Gastrocnemius medialis (tissue), 4 donors: ENCODE results near the gene TMEM267. TPM values are rescaled to one million over a fixed set of nuclear protein-coding genes. Genes with fewer than 3 reads are reported as not detected.
"Not testable (repeated sequence)": the region's sequence is repeated elsewhere in the genome, so short reads cannot be mapped to it uniquely, and the experiment has no call there.

Experiments
- ATAC-seq, 2 donors: fragments of 150-250 bp; one replicate each; pipeline ENCODE4 v1.9.1; 2016
- DNase-seq, 2 donors: peaks; one replicate each; pipeline ENCODE4 v3.0.0-alpha.2; 2019
- H3K27ac ChIP-seq, 4 donors: fragments of 200-600 bp; sonication (generic); 1 replicate in 1 of 4; 2 replicates in 3 of 4; pipeline ENCODE4 v1.5.1; 2016 to 2018; ENCODE audit warnings: mild to moderate bottlenecking in 2 of 4, moderate library complexity in 1 of 4
- H3K27me3 ChIP-seq, 3 donors: fragments of 200-600 bp; sonication (generic) in 2 of 3; 1 replicate in 1 of 3; 2 replicates in 2 of 3; pipeline versions ENCODE4 v1.5.1 to v1.6.0; 2016 to 2019; ENCODE audit warnings: mild to moderate bottlenecking in 1 of 3, moderate library complexity in 1 of 3
- H3K36me3 ChIP-seq, 2 donors: fragments of 200-600 bp; sonication (generic) in 1 of 2; one replicate each; pipeline ENCODE4 v1.5.1; 2017 to 2018
- H3K4me1 ChIP-seq, 2 donors: fragments of 200-600 bp; sonication (generic) in 1 of 2; one replicate each; pipeline ENCODE4 v1.5.1; 2016 to 2017; ENCODE audit warnings: mild to moderate bottlenecking in 2 of 2
- H3K4me3 ChIP-seq, 4 donors: fragments of 200-600 bp; sonication (generic) in 3 of 4; 1 replicate in 1 of 4; 2 replicates in 3 of 4; pipeline ENCODE4 v1.5.1; 2016 to 2019; ENCODE audit warnings: mild to moderate bottlenecking in 2 of 4
- H3K9me3 ChIP-seq, 3 donors: fragments of 200-600 bp; sonication (generic) in 2 of 3; 1 replicate in 1 of 3; 2 replicates in 2 of 3; pipeline ENCODE4 v1.5.1; 2016 to 2019
- POLR2A ChIP-seq, 2 donors: fragments of 450-650 bp; IDR thresholded peaks; one replicate each; pipeline ENCODE4 v1.6.1; 2017; ENCODE audit warnings: antibody characterized with exemption in 2 of 2, mild to moderate bottlenecking in 2 of 2, moderate library complexity in 2 of 2
- in situ Hi-C, 4 donors: fragments of 200-750 bp; cut with MboI; loops; one replicate each; pipeline versions ENCODE4 v1.15.0 to v1.8.0; 2017; ENCODE audit warnings: low sequenced_read_pairs in 4 of 4
- intact Hi-C: fragments of 100-400 bp; cut with DNase I; formaldehyde crosslinking; loops from one replicate; pipeline ENCODE4 v1.15.1; 2023; ENCODE audit warnings: low total_unique reads
- total RNA-seq, 4 donors: library from RNA; depleted of rRNA; stranded (reverse); fragments of >200 nt; gene quantifications; one replicate each; pipeline versions ENCODE4 v1.1.0 to v1.2.3, GENCODE V29; 2016
- TF ChIP-seq, protein P1 (sequence below), 5 experiments: fragments of 450-650 bp in 3 of 5; fragments of 200-600 bp in 2 of 5; sonication (generic) in 2 of 5; IDR thresholded peaks in 4 of 5; conservative IDR thresholded peaks in 1 of 5; 1 replicate in 4 of 5; 2 replicates in 1 of 5; pipeline ENCODE4 v1.5.1; 2016 to 2019; ENCODE audit warnings: antibody characterized with exemption in 5 of 5, mild to moderate bottlenecking in 3 of 5, moderate library complexity in 3 of 5

Gene TMEM267
- total RNA-seq, 4 donors from 2014 or later: 3.8 to 7.3 (median 4.7) TPM

DNA sequence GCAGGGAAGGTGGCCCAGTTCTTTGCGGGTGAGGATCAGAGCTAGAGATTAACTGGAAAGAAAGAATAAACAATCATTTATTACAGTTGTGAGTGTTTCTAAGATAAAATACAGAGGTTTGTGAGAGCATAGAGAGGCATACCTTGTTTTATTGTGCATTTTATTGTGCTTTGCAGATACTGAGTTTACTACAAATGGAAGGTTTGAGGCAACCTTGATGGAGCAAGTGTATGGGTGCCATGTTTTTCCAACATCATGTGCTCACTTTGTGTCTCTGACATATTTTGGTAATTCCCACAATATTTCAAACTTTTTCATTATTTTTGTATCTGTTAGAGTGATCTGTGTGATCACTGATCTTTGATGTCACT lies 32.0 kb upstream of the TMEM267 start:
- Histone ChIP-seq H3K27ac (peak overlapping the region; percentile 80 to 90 (median 85)), H3K9me3 (no peaks in the 10 kb centered on the region), H3K36me3 (no peaks in the 10 kb centered on the region), H3K27me3 (no peaks in the 10 kb centered on the region), H3K4me1 (peaks cover 12% of the 10 kb centered on the region in 2 donors), H3K4me3 (peak overlapping the region; percentile 69 to 83 (median 81))
- DNase-seq (no peak), ATAC-seq (peak; percentile 1 to 8)
- TF ChIP-seq, protein P1, sequence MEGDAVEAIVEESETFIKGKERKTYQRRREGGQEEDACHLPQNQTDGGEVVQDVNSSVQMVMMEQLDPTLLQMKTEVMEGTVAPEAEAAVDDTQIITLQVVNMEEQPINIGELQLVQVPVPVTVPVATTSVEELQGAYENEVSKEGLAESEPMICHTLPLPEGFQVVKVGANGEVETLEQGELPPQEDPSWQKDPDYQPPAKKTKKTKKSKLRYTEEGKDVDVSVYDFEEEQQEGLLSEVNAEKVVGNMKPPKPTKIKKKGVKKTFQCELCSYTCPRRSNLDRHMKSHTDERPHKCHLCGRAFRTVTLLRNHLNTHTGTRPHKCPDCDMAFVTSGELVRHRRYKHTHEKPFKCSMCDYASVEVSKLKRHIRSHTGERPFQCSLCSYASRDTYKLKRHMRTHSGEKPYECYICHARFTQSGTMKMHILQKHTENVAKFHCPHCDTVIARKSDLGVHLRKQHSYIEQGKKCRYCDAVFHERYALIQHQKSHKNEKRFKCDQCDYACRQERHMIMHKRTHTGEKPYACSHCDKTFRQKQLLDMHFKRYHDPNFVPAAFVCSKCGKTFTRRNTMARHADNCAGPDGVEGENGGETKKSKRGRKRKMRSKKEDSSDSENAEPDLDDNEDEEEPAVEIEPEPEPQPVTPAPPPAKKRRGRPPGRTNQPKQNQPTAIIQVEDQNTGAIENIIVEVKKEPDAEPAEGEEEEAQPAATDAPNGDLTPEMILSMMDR (IDR thresholded peaks at IDR 0.05 in 4 of 5, conservative IDR thresholded peaks at IDR 0.05 in 1 of 5): no peak
- TF ChIP-seq POLR2A (IDR thresholded peaks at IDR 0.05): no peak
- intact Hi-C loops: loop anchor here (1.0 to 10.0 kb wide), 3 partner anchors 31 to 201 kb away; partner anchors contain the start of gene HMGCS1
- in situ Hi-C loops: no loop called here

DNA sequence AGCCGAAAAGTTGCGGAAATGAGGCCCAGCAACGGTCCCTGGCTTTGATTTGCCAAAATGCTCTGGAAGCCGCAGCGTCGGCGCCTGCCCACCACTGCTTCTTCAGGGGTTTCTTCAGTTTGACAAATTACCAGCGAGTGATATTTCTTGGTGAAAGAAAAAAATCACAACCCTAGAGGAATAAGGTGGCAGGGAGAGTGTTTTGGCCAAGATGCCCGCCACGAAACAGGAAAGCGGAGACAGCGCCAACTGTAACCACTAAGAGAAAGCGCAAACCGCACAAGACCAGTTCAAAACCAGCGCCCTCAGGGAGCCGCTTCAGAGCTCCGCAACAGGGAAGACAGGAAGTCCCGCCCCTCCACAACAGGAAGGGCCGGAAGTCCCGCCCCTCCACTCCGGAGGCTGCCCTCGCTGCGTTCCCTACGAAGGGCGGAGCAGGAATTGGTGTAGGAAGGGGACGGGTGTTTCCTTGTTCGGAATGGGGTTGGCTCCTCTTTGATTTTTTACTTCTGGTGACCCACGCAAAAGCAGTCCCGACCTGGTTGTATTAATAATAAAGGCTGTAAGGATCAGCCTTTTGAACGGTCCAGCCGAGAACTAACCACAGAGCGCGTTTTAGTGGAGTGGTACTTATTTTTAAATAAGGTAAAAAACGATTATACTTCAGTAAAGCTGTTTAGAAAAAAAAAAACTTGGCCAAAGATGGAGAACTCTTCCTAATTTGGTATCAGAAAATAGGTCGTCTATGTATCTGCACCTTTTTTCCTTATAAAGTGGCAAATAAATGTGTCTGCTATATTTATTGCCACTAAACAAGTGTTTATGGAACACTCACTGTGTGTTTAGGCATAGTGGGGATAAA lies 31.4 kb upstream of the TMEM267 start, which contains the start of gene C5orf34:
Gene C5orf34, minus strand, starts transcription at position 333 of the 862 bp plus-strand sequence. CDS start 5,809 bp downstream, outside the sequence.
- H3K9me3 ChIP-seq: no peaks in the 10 kb centered on the region
- H3K4me3 ChIP-seq: peak within 1 kb of the TSS; percentile 69 to 83 (median 81)
- intact Hi-C loops (loop anchor here (1.0 to 10.0 kb wide), 3 partner anchors 31 to 200 kb away; partner anchors contain the start of gene HMGCS1), in situ Hi-C loops (no loop called here)
- ATAC-seq (peak; percentile 99 to 100), DNase-seq (peak; percentile 95)
- TF ChIP-seq, protein P1 (IDR thresholded peaks at IDR 0.05 in 4 of 5, conservative IDR thresholded peaks at IDR 0.05 in 1 of 5): no peak
- TF ChIP-seq POLR2A (IDR thresholded peaks at IDR 0.05): peak; percentile 40 to 50
- peaks cover 12% of the 10 kb centered on the region in 2 donors for H3K4me1 ChIP-seq
- H3K27me3 ChIP-seq: no peaks in the 10 kb centered on the region
- H3K27ac ChIP-seq: peak within 1 kb of the TSS; percentile 80 to 90 (median 85)
- no peaks in the 10 kb centered on the region for H3K36me3 ChIP-seq

DNA sequence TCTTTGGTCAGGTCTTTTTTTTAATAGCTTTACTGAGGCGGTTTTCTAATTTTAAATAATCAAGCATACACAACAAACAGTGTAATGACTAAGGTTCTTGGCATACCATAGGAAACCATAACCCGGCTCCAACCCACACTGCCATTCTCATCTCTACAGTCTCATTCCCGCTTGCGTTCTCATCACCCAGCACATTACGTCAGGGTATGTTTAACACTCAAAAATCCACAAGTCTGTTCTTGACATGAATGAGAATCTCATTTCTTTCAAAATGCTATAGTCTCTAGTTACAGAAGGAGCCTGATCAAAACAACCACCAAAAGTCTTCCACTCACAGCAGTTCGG lies 30.8 kb upstream of the TMEM267 start:
- peaks cover 12% of the 10 kb centered on the region in 2 donors for H3K4me1 ChIP-seq
- H3K27ac ChIP-seq: peak overlapping the region; percentile 80 to 90 (median 85)
- intact Hi-C loops: loop anchor here (10.0 kb wide), 1 partner anchor 200 kb away; the partner anchor contains the start of gene HMGCS1
- TF ChIP-seq, protein P1 (IDR thresholded peaks at IDR 0.05 in 4 of 5, conservative IDR thresholded peaks at IDR 0.05 in 1 of 5): no peak
- no peak for TF ChIP-seq POLR2A (IDR thresholded peaks at IDR 0.05)
- peak overlapping the region; percentile 69 to 83 (median 81) for H3K4me3 ChIP-seq
- in situ Hi-C loops: no loop called here
- no peaks in the 10 kb centered on the region for H3K9me3 ChIP-seq
- no peaks in the 10 kb centered on the region for H3K27me3 ChIP-seq
- ATAC-seq (no peak), DNase-seq (no peak)
- no peaks in the 10 kb centered on the region for H3K36me3 ChIP-seq

DNA sequence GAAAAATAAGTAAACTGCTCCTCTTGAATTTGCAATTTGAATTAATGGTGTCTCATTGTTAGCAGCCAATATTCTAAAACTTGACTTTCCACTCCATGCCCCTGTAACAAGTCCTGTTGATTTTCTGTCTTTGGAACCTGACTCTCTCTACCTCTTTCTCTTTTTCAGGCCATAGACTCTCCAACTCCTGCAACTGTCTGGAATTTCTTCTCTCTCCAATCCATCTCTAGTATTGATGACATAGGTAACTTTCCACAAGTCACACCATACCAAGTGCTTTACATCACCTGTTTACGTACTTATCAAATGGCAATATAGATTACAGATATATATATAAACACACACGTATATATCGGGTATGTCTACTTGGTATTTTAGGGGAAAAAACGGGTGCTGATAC lies 30.4 kb upstream of the TMEM267 start:
- ATAC-seq: no peak
- in situ Hi-C loops: no loop called here
- no peaks in the 10 kb centered on the region for H3K36me3 ChIP-seq
- intact Hi-C loops: loop anchor here (10.0 kb wide), 1 partner anchor 199 kb away; the partner anchor contains the start of gene HMGCS1
- H3K4me3 ChIP-seq: peak overlapping the region; percentile 69 to 83 (median 81)
- H3K27me3 ChIP-seq: no peaks in the 10 kb centered on the region
- TF ChIP-seq, protein P1 (IDR thresholded peaks at IDR 0.05 in 4 of 5, conservative IDR thresholded peaks at IDR 0.05 in 1 of 5): no peak
- peak overlapping the region in 1 of 4 donors; percentile 80 for H3K27ac ChIP-seq
- no peak for DNase-seq
- no peaks in the 10 kb centered on the region for H3K9me3 ChIP-seq
- H3K4me1 ChIP-seq: peaks cover 12% of the 10 kb centered on the region in 2 donors

DNA sequence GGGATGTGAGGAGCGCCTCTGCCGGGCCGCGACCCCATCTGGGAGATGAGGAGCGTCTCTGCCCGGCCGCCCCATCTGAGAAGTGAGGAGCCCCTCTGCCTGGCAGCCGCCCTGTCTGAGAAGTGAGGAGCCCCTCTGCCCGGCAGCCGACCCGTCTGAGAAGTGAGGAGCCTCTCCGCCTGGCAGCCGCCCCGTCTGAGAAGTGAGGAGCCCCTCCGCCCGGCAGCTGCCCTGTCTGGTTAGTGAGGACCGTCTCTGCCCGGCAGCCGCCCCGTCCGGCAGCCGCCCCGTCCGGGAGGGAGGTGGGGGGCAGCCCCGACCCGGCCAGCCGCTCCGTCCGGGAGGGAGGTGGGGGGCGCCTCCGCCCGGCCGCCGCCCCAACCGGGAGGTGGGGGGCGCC lies 27.4 kb upstream of the TMEM267 start:
- DNase-seq, H3K27me3 ChIP-seq, in situ Hi-C loops, H3K9me3 ChIP-seq, H3K27ac ChIP-seq, ATAC-seq, H3K4me3 ChIP-seq, H3K36me3 ChIP-seq: not testable (repeated sequence)
- intact Hi-C loops: loop anchor here (10.0 kb wide), 1 partner anchor 196 kb away; the partner anchor contains the start of gene HMGCS1
- H3K4me1 ChIP-seq: peaks cover 12% of the 10 kb centered on the region in 2 donors
